Spleen (tissue), 11 donors: ENCODE measurements around the gene ST13. TPM values are rescaled to one million over a fixed set of nuclear protein-coding genes. Genes with fewer than 3 reads are reported as not detected.
"Not testable (repeated sequence)": the region's sequence is repeated elsewhere in the genome, so short reads cannot be mapped to it uniquely, and the experiment has no call there.

Experiments
- DNase-seq: peaks from one replicate; pipeline ENCODE4 v3.0.0-alpha.2; 2020
- H3K27ac ChIP-seq, 8 donors: fragments of 200-600 bp; sonication (generic) in 7 of 8; 1 replicate in 4 of 8; 2 replicates in 4 of 8; pipeline versions ENCODE4 v1.5.0 to v1.8.0; 2016 to 2021; ENCODE audit warnings: inconsistent platforms in 4 of 8, mild to moderate bottlenecking in 4 of 8, moderate library complexity in 1 of 8
- H3K27me3 ChIP-seq, 7 donors: fragments of 200-600 bp; sonication (generic) in 6 of 7; replicated peaks in 1 of 7; 1 replicate in 4 of 7; 2 replicates in 3 of 7; pipeline versions ENCODE4 v1.5.0 to v1.8.0; 2016 to 2021; ENCODE audit warnings: inconsistent platforms in 3 of 7, mild to moderate bottlenecking in 1 of 7
- H3K36me3 ChIP-seq, 6 donors: fragments of 200-600 bp; sonication (generic) in 5 of 6; 1 replicate in 4 of 6; 2 replicates in 2 of 6; pipeline versions ENCODE4 v1.5.0 to v1.8.0; 2016 to 2021; ENCODE audit warnings: inconsistent platforms in 2 of 6
- H3K4me1 ChIP-seq, 6 donors: fragments of 200-600 bp; sonication (generic) in 5 of 6; 1 replicate in 3 of 6; 2 replicates in 3 of 6; pipeline versions ENCODE4 v1.5.0 to v1.8.0; 2016 to 2021; ENCODE audit warnings: inconsistent platforms in 3 of 6
- H3K4me3 ChIP-seq, 8 donors: fragments of 200-600 bp; sonication (generic) in 7 of 8; 1 replicate in 4 of 8; 2 replicates in 4 of 8; pipeline versions ENCODE4 v1.5.0 to v1.8.0; 2016 to 2021; ENCODE audit warnings: inconsistent platforms in 4 of 8, mild to moderate bottlenecking in 4 of 8, moderate library complexity in 2 of 8
- H3K9me3 ChIP-seq, 8 donors: fragments of 200-600 bp; sonication (generic) in 7 of 8; 1 replicate in 4 of 8; 2 replicates in 4 of 8; pipeline versions ENCODE4 v1.5.0 to v1.8.0; 2016 to 2021; ENCODE audit warnings: inconsistent platforms in 4 of 8
- POLR2A ChIP-seq, 3 donors: fragments of 450-650 bp; IDR thresholded peaks; one replicate each; pipeline ENCODE4 v1.5.1; 2017; ENCODE audit warnings: antibody characterized with exemption in 3 of 3, mild to moderate bottlenecking in 1 of 3
- POLR2AphosphoS5 ChIP-seq, 3 donors: sonication (generic); formaldehyde crosslinking; IDR thresholded peaks; one replicate each; pipeline ENCODE4 v1.5.1; 2017; ENCODE audit warnings: antibody characterized with exemption in 3 of 3
- WGBS, 5 donors: extraction: QIAGEN DNeasy Blood & Tissue Kit in 3 of 5; methylation state at CpG; one replicate each; pipeline versions ENCODE4 v1.1.5 to v1.1.7; 2013 to 2018; 5-methylcytosine and 5-hydroxymethylcytosine counted together
- intact Hi-C: fragments of 100-400 bp; cut with DNase I; formaldehyde crosslinking; loops from one replicate; pipeline ENCODE4 v1.15.0; 2023; ENCODE audit warnings: low total_unique reads
- polyA plus RNA-seq, 3 donors: library from polyadenylated mRNA; stranded (reverse); fragments of 200-250 nt; gene quantifications; one replicate each; pipeline ENCODE4 v1.2.1, GENCODE V29; 2013
- total RNA-seq, 7 donors: library from RNA; depleted of rRNA in 3 of 7; stranded (reverse); fragments of >200 nt in 3 of 7; fragmentation: NEBNext Ultra II Directional in 4 of 7; extraction: Animal tissue kit (Norgen Biotek cat#: 25700) in 4 of 7; gene quantifications; one replicate each; pipeline versions ENCODE4 v1.1.0 to v1.2.1, GENCODE V29; 2016 to 2021
- TF ChIP-seq, protein P1 (sequence below), 11 experiments: fragments of 200-600 bp in 7 of 11; fragments of 450-650 bp in 4 of 11; sonication (generic) in 4 of 11; IDR thresholded peaks in 8 of 11; conservative IDR thresholded peaks in 3 of 11; 1 replicate in 7 of 11; 2 replicates in 4 of 11; pipeline versions ENCODE4 v1.4.0 to v1.8.0; 2016 to 2021; ENCODE audit warnings: antibody characterized with exemption in 11 of 11, inconsistent platforms in 4 of 11, mild to moderate bottlenecking in 1 of 11
- donor health status: healthy with polysubstance abuse.
- donor health status: DM: no; HTN: no; CAD: no; lungs with moderate emphysema.
- donor health status: DM: no; HTN: no; CAD: no.
- donor health status: Bipolar disorder and iron deficiency.
- donor health status: healthy.
- donor health status: DM: no; HTN: no; CAD: no.
- donor health status: DM: yes; HTN: yes; CAD: no.

Gene ST13
- total and polyA plus RNA-seq, 10 donors: 56.2 to 162 (median 107) TPM

DNA sequence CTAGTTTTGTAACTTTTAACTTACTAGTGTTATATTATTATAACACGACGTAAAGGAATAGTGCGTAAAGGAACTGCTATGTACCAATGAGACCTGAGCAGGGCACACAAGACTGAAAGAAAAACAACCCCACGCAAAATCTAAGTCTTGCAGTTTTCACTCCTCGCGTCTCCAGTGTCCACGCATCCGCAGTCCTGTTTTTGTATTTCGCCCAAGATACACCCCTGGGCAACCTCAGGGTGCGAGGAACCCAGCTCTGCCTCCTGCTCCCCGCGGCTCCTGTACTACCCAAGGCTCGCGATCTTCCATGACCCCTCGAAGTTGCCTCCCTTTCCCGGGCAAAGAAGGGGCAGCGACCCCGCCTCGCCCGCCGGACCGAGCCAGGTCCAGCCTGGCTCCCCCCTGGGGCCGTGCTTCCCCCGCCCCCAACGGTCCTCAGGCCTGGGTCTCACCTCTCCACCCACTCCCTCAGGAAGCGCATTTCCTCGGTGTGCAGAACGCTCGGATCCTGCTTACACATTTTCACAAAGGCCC, 393 bp downstream of the ST13 start:
- peak overlapping the region; percentile 93 to 100 (median 97) for H3K27ac ChIP-seq
- H3K4me3 ChIP-seq: peak overlapping the region; percentile 74 to 93 (median 85)
- WGBS, 5 donors: 0 to 1% (median 0%) methylated on average over 26 to 29 of the region's 29 CpGs
- H3K4me1 ChIP-seq: peaks cover 38 to 82% (median 64%) of the 10 kb centered on the region in 6 donors
- TF ChIP-seq, protein P1, sequence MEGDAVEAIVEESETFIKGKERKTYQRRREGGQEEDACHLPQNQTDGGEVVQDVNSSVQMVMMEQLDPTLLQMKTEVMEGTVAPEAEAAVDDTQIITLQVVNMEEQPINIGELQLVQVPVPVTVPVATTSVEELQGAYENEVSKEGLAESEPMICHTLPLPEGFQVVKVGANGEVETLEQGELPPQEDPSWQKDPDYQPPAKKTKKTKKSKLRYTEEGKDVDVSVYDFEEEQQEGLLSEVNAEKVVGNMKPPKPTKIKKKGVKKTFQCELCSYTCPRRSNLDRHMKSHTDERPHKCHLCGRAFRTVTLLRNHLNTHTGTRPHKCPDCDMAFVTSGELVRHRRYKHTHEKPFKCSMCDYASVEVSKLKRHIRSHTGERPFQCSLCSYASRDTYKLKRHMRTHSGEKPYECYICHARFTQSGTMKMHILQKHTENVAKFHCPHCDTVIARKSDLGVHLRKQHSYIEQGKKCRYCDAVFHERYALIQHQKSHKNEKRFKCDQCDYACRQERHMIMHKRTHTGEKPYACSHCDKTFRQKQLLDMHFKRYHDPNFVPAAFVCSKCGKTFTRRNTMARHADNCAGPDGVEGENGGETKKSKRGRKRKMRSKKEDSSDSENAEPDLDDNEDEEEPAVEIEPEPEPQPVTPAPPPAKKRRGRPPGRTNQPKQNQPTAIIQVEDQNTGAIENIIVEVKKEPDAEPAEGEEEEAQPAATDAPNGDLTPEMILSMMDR (IDR thresholded peaks at IDR 0.05 in 8 of 11, conservative IDR thresholded peaks at IDR 0.05 in 3 of 11): no peak
- no peak for TF ChIP-seq POLR2A (IDR thresholded peaks at IDR 0.05)
- no peak for TF ChIP-seq POLR2AphosphoS5 (IDR thresholded peaks at IDR 0.05)
- no peaks in the 10 kb centered on the region for H3K27me3 ChIP-seq
- no peaks in the 10 kb centered on the region for H3K9me3 ChIP-seq
- peak; percentile 90 for DNase-seq
- H3K36me3 ChIP-seq: peaks cover 0 to 11% (median 0%) of the 10 kb centered on the region in 6 donors
- intact Hi-C loops: no loop called here

DNA sequence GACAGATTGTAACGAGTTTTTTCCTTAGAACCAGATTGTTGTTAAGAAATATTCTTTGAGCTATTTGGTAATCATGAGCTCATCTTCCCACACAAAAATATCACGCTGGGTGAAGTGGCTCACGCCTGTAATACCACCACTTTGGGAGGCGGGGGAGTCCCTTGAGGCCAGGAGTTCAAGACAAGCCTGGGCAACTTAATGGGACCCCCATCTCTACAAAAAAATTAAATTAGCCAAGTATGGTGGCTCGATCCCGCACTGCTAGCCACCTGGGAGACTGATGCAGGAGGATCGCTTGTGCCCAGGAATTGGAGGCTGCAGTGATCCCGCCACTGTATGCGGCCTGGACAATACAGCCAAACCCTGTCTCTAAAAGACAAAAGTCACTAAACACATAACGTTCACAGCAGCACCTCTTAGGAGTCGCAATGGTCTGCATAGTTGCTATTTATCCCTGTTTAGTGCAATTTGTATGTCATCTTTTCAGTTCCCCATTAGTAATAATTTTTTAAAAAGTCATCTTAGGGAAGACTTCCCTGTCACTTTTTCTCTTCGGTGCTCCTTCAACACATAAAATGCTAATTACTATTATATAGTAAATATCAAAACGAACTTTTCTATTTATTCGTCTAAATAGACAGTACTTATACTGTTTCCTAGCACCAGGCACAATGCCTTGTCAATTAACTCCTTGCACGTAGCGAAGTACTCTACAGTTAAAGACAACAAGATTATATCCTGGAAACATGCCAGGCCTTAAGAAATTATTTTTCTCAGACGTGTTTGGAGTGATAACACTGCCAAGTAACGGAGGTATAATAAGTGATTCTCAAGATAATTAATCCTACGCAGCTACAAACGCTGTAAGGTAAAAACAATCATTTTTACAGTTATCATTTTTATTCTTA, 1.1 kb downstream of the ST13 start:
- no peak for DNase-seq
- peak overlapping the region; percentile 74 to 93 (median 85) for H3K4me3 ChIP-seq
- intact Hi-C loops: no loop called here
- TF ChIP-seq POLR2AphosphoS5 (IDR thresholded peaks at IDR 0.05) (no peak), POLR2A (IDR thresholded peaks at IDR 0.05) (no peak)
- TF ChIP-seq, protein P1 (IDR thresholded peaks at IDR 0.05 in 8 of 11, conservative IDR thresholded peaks at IDR 0.05 in 3 of 11): no peak
- H3K27ac ChIP-seq: peak overlapping the region; percentile 93 to 100 (median 97)
- no peaks in the 10 kb centered on the region for H3K27me3 ChIP-seq
- no peaks in the 10 kb centered on the region for H3K9me3 ChIP-seq
- peaks cover 42 to 88% (median 68%) of the 10 kb centered on the region in 6 donors for H3K4me1 ChIP-seq
- H3K36me3 ChIP-seq: peaks cover 0 to 10% (median 0%) of the 10 kb centered on the region in 6 donors
- 31 to 39% (median 34%) methylated on average over 20 of the region's 20 CpGs for WGBS, 5 donors

DNA sequence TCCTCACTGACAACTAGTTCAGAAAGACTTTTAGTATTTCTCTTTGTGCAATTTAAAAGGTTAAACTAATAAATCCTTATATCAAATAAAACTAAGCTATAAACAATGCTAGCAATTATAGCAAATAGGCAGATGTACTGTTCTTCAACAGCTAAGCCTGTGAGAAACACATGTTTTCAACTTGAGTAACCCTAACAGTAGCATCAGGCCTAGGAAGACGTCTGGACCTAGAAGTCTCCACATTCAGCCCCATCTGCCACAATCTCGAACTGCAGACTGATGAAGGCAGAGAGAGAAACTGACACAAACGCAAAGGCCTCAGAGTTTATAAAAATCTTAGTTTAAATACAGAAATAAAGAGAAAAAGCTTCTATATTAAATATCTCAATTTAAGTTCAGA, 2.5 kb downstream of the ST13 start:
- Histone ChIP-seq H3K4me3 (peak overlapping the region in 1 of 8 donors; percentile 86), H3K36me3 (peaks cover 0 to 23% (median 13%) of the 10 kb centered on the region in 6 donors), H3K27ac (peak overlapping the region in 2 of 8 donors; percentile 4 to 93), H3K27me3 (no peaks in the 10 kb centered on the region), H3K9me3 (no peaks in the 10 kb centered on the region), H3K4me1 (peaks cover 42 to 76% (median 64%) of the 10 kb centered on the region in 6 donors)
- 55 to 70% (median 59%) methylated on average over 3 of the region's 3 CpGs for WGBS, 5 donors
- TF ChIP-seq POLR2AphosphoS5 (IDR thresholded peaks at IDR 0.05) (no peak), POLR2A (IDR thresholded peaks at IDR 0.05) (no peak)
- TF ChIP-seq, protein P1 (IDR thresholded peaks at IDR 0.05 in 8 of 11, conservative IDR thresholded peaks at IDR 0.05 in 3 of 11): no peak
- intact Hi-C loops: no loop called here
- DNase-seq: no peak

- peak overlapping the region in 1 of 8 donors; percentile 18 for H3K27ac ChIP-seq
- TF ChIP-seq, protein P1 (IDR thresholded peaks at IDR 0.05 in 8 of 11, conservative IDR thresholded peaks at IDR 0.05 in 3 of 11): no peak
- no peak for TF ChIP-seq POLR2A (IDR thresholded peaks at IDR 0.05)
- no peak for TF ChIP-seq POLR2AphosphoS5 (IDR thresholded peaks at IDR 0.05)
- no peak overlapping the region for H3K4me3 ChIP-seq
- H3K36me3 ChIP-seq: peaks cover 0 to 29% (median 17%) of the 10 kb centered on the region in 6 donors
- H3K9me3 ChIP-seq: no peaks in the 10 kb centered on the region
- H3K4me1 ChIP-seq: peaks cover 39 to 70% (median 58%) of the 10 kb centered on the region in 6 donors
- intact Hi-C loops: no loop called here
- WGBS, 5 donors: 78 to 91% (median 84%) methylated on average over 1 of the region's 1 CpG
- no peak for DNase-seq
- no peaks in the 10 kb centered on the region for H3K27me3 ChIP-seq
These were observed 3.1 kb downstream of the ST13 start for GRCh38 chr22:40853333-40853732.

DNA sequence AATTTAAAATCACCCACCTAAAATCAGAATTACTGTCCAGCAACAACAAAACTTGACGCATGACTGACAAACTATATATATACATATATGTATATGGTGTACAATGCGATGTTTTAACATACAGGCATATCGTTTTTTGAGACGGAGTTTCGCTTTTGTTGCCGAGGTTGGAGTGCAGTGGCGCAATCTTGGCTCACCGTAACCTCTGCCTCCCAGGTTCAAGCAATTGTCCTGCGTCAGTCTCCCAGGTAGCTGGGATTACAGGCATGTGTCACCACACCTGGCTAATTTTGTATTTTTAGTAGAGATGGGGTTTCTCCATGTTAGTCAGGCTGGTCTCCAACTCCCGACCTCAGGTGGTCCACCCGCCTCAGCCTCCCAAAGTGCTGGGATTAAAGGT, 10.6 kb downstream of the ST13 start:
- H3K4me1 ChIP-seq, H3K9me3 ChIP-seq, H3K4me3 ChIP-seq, intact Hi-C loops, H3K27me3 ChIP-seq, H3K27ac ChIP-seq, DNase-seq: not testable (repeated sequence)
- 92 to 97% (median 94%) methylated on average over 11 of the region's 11 CpGs for WGBS, 5 donors
- H3K36me3 ChIP-seq: peaks cover 0 to 100% (median 87%) of the 10 kb centered on the region in 6 donors
